CD4-positive, CD25-positive, alpha-beta regulatory T cell (primary cell): ENCODE data around the gene NRP1. TPM values are rescaled to one million over a fixed set of nuclear protein-coding genes. Genes with fewer than 3 reads are reported as not detected.
"Not testable (repeated sequence)": the region's sequence is repeated elsewhere in the genome, so short reads cannot be mapped to it uniquely, and the experiment has no call there.

Source experiments
- ATAC-seq, 2 donors: fragments of 150-1000 bp; cut with Tn5 transposase; one replicate each; pipeline ENCODE4 v1.10.0; 2021; ENCODE audit warnings: low read depth in 2 of 2, moderate number of reproducible peaks in 2 of 2, moderate library complexity in 1 of 2
- DNase-seq, 3 donors: peaks; one replicate each; pipeline versions ENCODE4 v3.0.0 to v3.0.0-alpha.2; 2012 to 2022; ENCODE audit warnings: mixed read lengths in 1 of 3
- H3K27ac ChIP-seq: one replicate; pipeline ENCODE4 v1.7.0; 2013; ENCODE audit warnings: mild to moderate bottlenecking, low read length; ENCODE audit not compliant: insufficient read depth, poor library complexity, severe bottlenecking
- H3K27me3 ChIP-seq: one replicate; pipeline ENCODE4 v1.7.0; 2013; ENCODE audit warnings: low read length; ENCODE audit not compliant: control insufficient read depth, insufficient read depth
- H3K36me3 ChIP-seq: one replicate; pipeline ENCODE4 v1.7.0; 2013; ENCODE audit warnings: mild to moderate bottlenecking, low read length, moderate library complexity; ENCODE audit not compliant: control insufficient read depth, insufficient read depth
- H3K4me1 ChIP-seq: 2 replicates; pipeline ENCODE4 v1.7.0; 2013; ENCODE audit warnings: mild to moderate bottlenecking, low read length; ENCODE audit not compliant: insufficient read depth, control insufficient read depth, poor library complexity, severe bottlenecking
- H3K4me3 ChIP-seq: one replicate; pipeline ENCODE4 v1.7.0; 2013; ENCODE audit warnings: low read depth, mild to moderate bottlenecking, low read length, moderate library complexity
- H3K9me3 ChIP-seq, 2 experiments: 1 replicate in 1 of 2; 2 replicates in 1 of 2; pipeline ENCODE4 v1.7.0; 2013; ENCODE audit warnings: low read length in 2 of 2, mild to moderate bottlenecking in 1 of 2, moderate library complexity in 1 of 2; ENCODE audit not compliant: control insufficient read depth in 2 of 2
- H3K27ac Mint-ChIP-seq, 3 donors: one replicate each; pipeline ENCODE4 v1.8.0; 2020 to 2022; ENCODE audit warnings: mild to moderate bottlenecking in 3 of 3, mixed read lengths in 3 of 3, moderate library complexity in 2 of 3
- H3K27me3 Mint-ChIP-seq: one replicate; pipeline ENCODE4 v1.8.0; 2022; ENCODE audit warnings: mild to moderate bottlenecking, mixed read lengths
- H3K36me3 Mint-ChIP-seq: one replicate; pipeline ENCODE4 v1.8.0; 2020; ENCODE audit warnings: mixed read lengths
- H3K4me1 Mint-ChIP-seq, 4 donors: one replicate each; pipeline ENCODE4 v1.8.0; 2020 to 2022; ENCODE audit warnings: mixed read lengths in 4 of 4, mild to moderate bottlenecking in 1 of 4
- H3K4me3 Mint-ChIP-seq, 4 donors: one replicate each; pipeline ENCODE4 v1.8.0; 2020 to 2022; ENCODE audit warnings: mild to moderate bottlenecking in 4 of 4, mixed read lengths in 4 of 4, moderate library complexity in 3 of 4
- H3K9me3 Mint-ChIP-seq, 7 donors: one replicate each; pipeline ENCODE4 v1.8.0; 2020 to 2022; ENCODE audit warnings: mixed read lengths in 7 of 7, mild to moderate bottlenecking in 3 of 7, moderate library complexity in 2 of 7
- polyA plus RNA-seq, 4 donors: library from polyadenylated mRNA; unstranded; fragments of 300-500 nt; fragmentation: Illumina TruSeq; gene quantifications; one replicate each; pipeline ENCODE4 v1.2.3, GENCODE V29; 2021
- total RNA-seq: library from RNA; stranded (reverse); gene quantifications from one replicate; pipeline ENCODE4 v1.2.3, GENCODE V29; 2022

NRP1 gene
- total and polyA plus RNA-seq, 5 donors from 2014 or later, result 0.05 TPM; not detected in 4

DNA sequence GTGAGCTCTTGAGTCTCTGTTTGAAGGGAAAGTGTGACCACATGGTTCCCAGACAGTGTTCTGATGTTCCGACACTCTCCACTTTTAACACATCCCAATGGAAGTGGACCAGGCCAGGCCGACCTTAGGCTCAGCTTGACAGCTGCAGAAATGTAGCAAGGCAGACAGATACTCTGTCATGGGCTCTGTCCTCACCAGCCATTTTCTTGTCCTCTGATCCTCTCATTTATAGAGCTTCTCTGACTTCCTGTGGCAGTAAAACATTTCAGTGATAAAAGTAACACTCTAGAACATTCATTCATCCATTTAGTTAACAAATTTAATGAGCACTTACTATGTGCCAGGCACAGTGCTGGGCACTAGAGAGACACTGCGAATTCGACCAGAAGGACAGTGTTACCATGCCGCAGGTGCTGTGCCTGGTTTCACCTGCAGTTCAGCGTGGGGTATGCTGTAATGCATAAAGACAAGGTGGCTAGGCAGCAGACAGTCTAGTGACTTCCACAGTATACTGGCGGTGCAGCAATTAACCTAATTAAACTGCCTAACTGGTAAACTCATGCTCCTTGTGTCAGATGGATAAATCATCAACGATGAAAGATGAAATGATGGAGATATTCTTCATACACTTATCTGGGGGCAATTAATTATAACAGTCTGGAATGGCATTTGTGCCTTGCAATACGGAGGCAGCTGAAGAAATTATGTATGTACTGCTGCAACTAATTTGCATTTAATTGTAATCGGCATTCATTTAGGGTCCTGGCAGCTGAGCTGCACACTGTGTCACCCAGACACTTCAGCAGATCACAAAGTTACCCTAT is 188.1 kb downstream of the NRP1 start:
- H3K27me3 ChIP-seq, result no peaks in the 10 kb centered on the region
- H3K36me3 ChIP-seq, result no peaks in the 10 kb centered on the region
- Mint-ChIP-seq H3K36me3 (no peaks in the 10 kb centered on the region), H3K27me3 (no peaks in the 10 kb centered on the region), H3K27ac (peak overlapping the region; percentile 78 to 84 (median 80)), H3K4me1 (peaks cover 21 to 61% (median 51%) of the 10 kb centered on the region in 4 donors), H3K4me3 (peak overlapping the region in 1 of 4 donors; percentile 38), H3K9me3 (peaks cover 0 to 4% (median 2%) of the 10 kb centered on the region in 7 donors)
- ATAC-seq (no peak), DNase-seq (no peak)
- no peaks in the 10 kb centered on the region for H3K9me3 ChIP-seq
- H3K4me1 ChIP-seq, result peaks cover 41% of the 10 kb centered on the region
- H3K4me3 ChIP-seq, result no peak overlapping the region
- H3K27ac ChIP-seq, result no peak overlapping the region

DNA sequence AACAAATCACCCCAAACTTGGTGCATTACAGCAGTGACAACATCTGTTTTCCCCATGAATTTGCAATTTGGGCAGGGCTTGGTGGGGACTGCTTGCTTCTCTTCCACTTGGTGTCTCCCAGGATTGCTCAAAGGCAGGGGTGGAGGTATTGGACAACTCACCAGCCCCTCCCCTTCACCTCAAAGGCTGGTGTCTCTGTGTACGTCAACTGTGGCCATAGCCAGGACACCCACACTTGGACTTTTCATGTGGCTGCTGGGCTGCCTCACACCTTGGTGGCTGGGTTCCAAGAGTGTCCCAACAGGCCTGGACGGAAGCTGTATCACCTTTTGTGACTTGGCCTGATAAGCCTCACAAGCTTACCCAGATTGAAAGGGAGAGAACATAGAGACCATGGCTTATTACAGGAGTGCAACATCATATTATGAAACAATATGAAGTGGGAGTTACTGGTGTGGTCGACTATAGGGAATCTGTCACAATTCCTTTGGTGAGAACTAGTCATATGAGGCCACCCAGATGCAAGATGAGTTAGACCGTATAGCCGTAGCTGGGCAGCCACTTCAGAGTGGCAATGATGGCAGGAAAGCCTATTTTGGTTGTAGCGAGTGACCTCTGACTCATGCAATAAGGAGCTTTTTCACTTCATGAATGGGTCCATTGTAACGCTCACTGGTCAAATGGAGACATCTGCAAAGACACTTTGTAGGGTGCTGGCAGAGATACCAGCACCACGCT is 188.8 kb downstream of the NRP1 start:
- peaks cover 3% of the 10 kb centered on the region for H3K36me3 Mint-ChIP-seq
- no peak for ATAC-seq
- no peaks in the 10 kb centered on the region for H3K27me3 ChIP-seq
- no peak for DNase-seq
- H3K9me3 ChIP-seq, result no peaks in the 10 kb centered on the region
- H3K36me3 ChIP-seq, result no peaks in the 10 kb centered on the region
- H3K4me3 ChIP-seq, result no peak overlapping the region
- peaks cover 41% of the 10 kb centered on the region for H3K4me1 ChIP-seq
- H3K9me3 Mint-ChIP-seq, result peaks cover 0 to 4% (median 2%) of the 10 kb centered on the region in 7 donors
- H3K27ac ChIP-seq, result no peak overlapping the region
- H3K4me1 Mint-ChIP-seq, result peaks cover 21 to 61% (median 49%) of the 10 kb centered on the region in 4 donors
- H3K4me3 Mint-ChIP-seq, result peak overlapping the region in 1 of 4 donors; percentile 38
- H3K27ac Mint-ChIP-seq, result peak overlapping the region; percentile 76 to 79 (median 78)
- no peaks in the 10 kb centered on the region for H3K27me3 Mint-ChIP-seq

DNA sequence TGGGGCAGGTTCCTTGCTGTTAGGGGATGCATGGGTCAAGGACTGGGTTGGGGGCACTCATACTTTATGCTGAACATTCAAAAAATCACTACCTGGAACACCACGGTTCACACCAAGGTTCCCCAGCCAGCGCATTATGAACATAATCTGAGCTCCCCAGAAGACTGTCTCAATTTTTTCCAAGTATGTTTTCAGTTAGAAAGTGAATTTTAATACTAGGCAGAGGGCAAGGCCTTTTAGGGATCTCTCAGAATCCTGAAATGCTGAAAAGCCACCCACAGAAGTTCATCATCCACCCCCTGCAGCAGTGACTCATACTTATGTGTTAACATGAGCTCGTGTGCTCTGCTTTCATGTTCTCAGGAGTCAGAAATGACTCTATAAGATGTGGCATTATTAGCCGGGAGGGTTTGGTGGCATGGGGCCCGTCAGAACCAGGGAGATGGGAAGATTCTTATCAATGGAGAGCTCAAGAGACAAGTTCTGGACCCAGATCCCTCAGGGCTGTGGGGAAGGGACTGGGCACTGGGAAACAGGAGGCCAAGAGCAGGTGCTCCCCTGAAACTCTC is 191.2 kb downstream of the NRP1 start:
- peaks cover 0 to 6% (median 2%) of the 10 kb centered on the region in 7 donors for H3K9me3 Mint-ChIP-seq
- Histone ChIP-seq H3K36me3 (no peaks in the 10 kb centered on the region), H3K27me3 (no peaks in the 10 kb centered on the region), H3K27ac (peak overlapping the region; percentile 14), H3K4me1 (peaks cover 53% of the 10 kb centered on the region), H3K9me3 (no peaks in the 10 kb centered on the region), H3K4me3 (no peak overlapping the region)
- peaks cover 3% of the 10 kb centered on the region for H3K36me3 Mint-ChIP-seq
- peak overlapping the region; percentile 88 to 99 (median 92) for H3K27ac Mint-ChIP-seq
- peaks cover 18 to 73% (median 57%) of the 10 kb centered on the region in 4 donors for H3K4me1 Mint-ChIP-seq
- peak overlapping the region in 3 of 4 donors; percentile 28 to 73 (median 67) for H3K4me3 Mint-ChIP-seq
- H3K27me3 Mint-ChIP-seq, result peaks cover 7% of the 10 kb centered on the region
- peak in 2 of 3 donors; percentile 36 to 78 for DNase-seq
- peak; percentile 59 to 60 for ATAC-seq

GRCh38 chr10:33142295-33142694 is 192.2 kb downstream of the NRP1 start:
- H3K36me3 ChIP-seq, result no peaks in the 10 kb centered on the region
- H3K4me1 ChIP-seq, result peaks cover 63% of the 10 kb centered on the region
- H3K4me3 Mint-ChIP-seq, result peak overlapping the region in 1 of 4 donors; percentile 67
- peaks cover 0 to 6% (median 0%) of the 10 kb centered on the region in 7 donors for H3K9me3 Mint-ChIP-seq
- no peak for ATAC-seq
- no peak overlapping the region for H3K27ac ChIP-seq
- DNase-seq, result no peak
- no peaks in the 10 kb centered on the region for H3K9me3 ChIP-seq
- peak overlapping the region; percentile 88 to 99 (median 92) for H3K27ac Mint-ChIP-seq
- H3K27me3 Mint-ChIP-seq, result peaks cover 7% of the 10 kb centered on the region
- H3K4me3 ChIP-seq, result no peak overlapping the region
- no peaks in the 10 kb centered on the region for H3K27me3 ChIP-seq
- H3K36me3 Mint-ChIP-seq, result peaks cover 3% of the 10 kb centered on the region
- peaks cover 18 to 82% (median 64%) of the 10 kb centered on the region in 4 donors for H3K4me1 Mint-ChIP-seq

- H3K4me3 ChIP-seq, result no peak overlapping the region
- H3K9me3 ChIP-seq, result no peaks in the 10 kb centered on the region
- no peak for DNase-seq
- peak overlapping the region; percentile 99 for H3K27ac ChIP-seq
- Mint-ChIP-seq H3K27ac (peak overlapping the region; percentile 87 to 99 (median 99)), H3K4me3 (peak overlapping the region in 2 of 4 donors; percentile 5 to 26), H3K27me3 (peaks cover 7% of the 10 kb centered on the region), H3K4me1 (peaks cover 23 to 89% (median 70%) of the 10 kb centered on the region in 4 donors), H3K36me3 (peaks cover 7% of the 10 kb centered on the region), H3K9me3 (peaks cover 0 to 6% (median 0%) of the 10 kb centered on the region in 7 donors)
- no peak for ATAC-seq
- H3K4me1 ChIP-seq, result peaks cover 73% of the 10 kb centered on the region
- no peaks in the 10 kb centered on the region for H3K27me3 ChIP-seq
- H3K36me3 ChIP-seq, result no peaks in the 10 kb centered on the region
Measured at GRCh38 chr10:33141251-33141650, 193.2 kb downstream of the NRP1 start.

GRCh38 chr10:33139181-33139646 is 195.3 kb downstream of the NRP1 start:
- Mint-ChIP-seq H3K27me3 (peaks cover 7% of the 10 kb centered on the region), H3K9me3 (peaks cover 0 to 6% (median 0%) of the 10 kb centered on the region in 7 donors), H3K4me3 (peak overlapping the region; percentile 85 to 95 (median 88)), H3K27ac (peak overlapping the region; percentile 99), H3K4me1 (peaks cover 30 to 96% (median 78%) of the 10 kb centered on the region in 4 donors), H3K36me3 (peaks cover 10% of the 10 kb centered on the region)
- no peaks in the 10 kb centered on the region for H3K27me3 ChIP-seq
- DNase-seq (peak; percentile 78 to 96 (median 96)), ATAC-seq (peak; percentile 68)
- H3K9me3 ChIP-seq, result no peaks in the 10 kb centered on the region
- H3K27ac ChIP-seq, result peak overlapping the region; percentile 99
- peak overlapping the region; percentile 92 for H3K4me3 ChIP-seq
- no peaks in the 10 kb centered on the region for H3K36me3 ChIP-seq
- peaks cover 89% of the 10 kb centered on the region for H3K4me1 ChIP-seq

DNA sequence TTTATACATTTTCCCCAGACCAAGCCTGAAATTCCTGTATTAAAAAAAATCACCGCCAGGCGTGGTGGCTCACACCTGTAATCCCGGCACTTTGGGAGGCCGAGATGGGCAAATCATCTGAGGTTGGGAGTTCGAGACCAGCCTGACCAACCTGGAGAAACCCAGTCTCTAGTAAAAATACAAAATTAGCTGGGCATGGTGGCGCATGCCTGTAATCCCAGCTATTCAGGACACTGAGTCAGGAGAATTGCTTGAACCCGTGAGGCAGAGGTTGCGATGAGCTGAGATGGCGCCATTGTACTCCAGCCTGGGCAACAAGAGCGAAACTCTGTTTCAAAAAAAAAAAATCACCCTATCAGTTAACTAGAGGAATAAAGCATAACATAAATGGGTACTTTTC is 195.8 kb downstream of the NRP1 start:
- peak overlapping the region; percentile 99 for H3K27ac ChIP-seq
- H3K9me3 Mint-ChIP-seq, H3K9me3 ChIP-seq, H3K27me3 Mint-ChIP-seq, H3K27me3 ChIP-seq, ATAC-seq, DNase-seq, H3K36me3 ChIP-seq: not testable (repeated sequence)
- Mint-ChIP-seq H3K4me3 (peak overlapping the region; percentile 85 to 95 (median 88)), H3K4me1 (peaks cover 35 to 98% (median 82%) of the 10 kb centered on the region in 4 donors), H3K27ac (peak overlapping the region; percentile 99), H3K36me3 (peaks cover 13% of the 10 kb centered on the region)
- peak overlapping the region; percentile 92 for H3K4me3 ChIP-seq
- H3K4me1 ChIP-seq, result peaks cover 92% of the 10 kb centered on the region
